AG04449 (cell line): Measurements from ENCODE around the gene TOMM70.
"Not testable (repeated sequence)": the region's sequence is repeated elsewhere in the genome, so short reads cannot be mapped to it uniquely, and the experiment has no call there.

Source experiments
- CTCF ChIA-PET: fragments of 350-600 bp; formaldehyde crosslinking; extraction: SDS; loops from one replicate; lab custom pipeline; 2021; ENCODE audit warnings: antibody characterized with exemption; lab: Yijun Ruan, JAX
- POLR2A ChIA-PET: fragments of 400-600, 350-600 bp; formaldehyde crosslinking; extraction: SDS; loops from one replicate; lab custom pipeline; 2020; ENCODE audit warnings: antibody characterized with exemption, inconsistent platforms; lab: Yijun Ruan, JAX
- DNase-seq: peaks from one replicate; pipeline ENCODE4 v3.0.0-alpha.2; 2010; ENCODE audit warnings: low read depth, low spot score
- H3K4me3 ChIP-seq: 2 replicates; pipeline ENCODE4 v1.5.1; 2011; ENCODE audit warnings: low read depth, mild to moderate bottlenecking, control low read depth, low read length
- TF ChIP-seq, protein P1 (sequence below): IDR thresholded peaks from one replicate; pipeline ENCODE4 v1.5.1; 2011; ENCODE audit warnings: mild to moderate bottlenecking, moderate library complexity, low read length, control low read depth, inconsistent platforms; ENCODE audit not compliant: insufficient read depth; ENCODE audit errors: missing control alignments

The TOMM70 gene

GRCh38 chr3:100331660-100332059, 69.2 kb downstream of the TOMM70 start:
- TF ChIP-seq, protein P1, sequence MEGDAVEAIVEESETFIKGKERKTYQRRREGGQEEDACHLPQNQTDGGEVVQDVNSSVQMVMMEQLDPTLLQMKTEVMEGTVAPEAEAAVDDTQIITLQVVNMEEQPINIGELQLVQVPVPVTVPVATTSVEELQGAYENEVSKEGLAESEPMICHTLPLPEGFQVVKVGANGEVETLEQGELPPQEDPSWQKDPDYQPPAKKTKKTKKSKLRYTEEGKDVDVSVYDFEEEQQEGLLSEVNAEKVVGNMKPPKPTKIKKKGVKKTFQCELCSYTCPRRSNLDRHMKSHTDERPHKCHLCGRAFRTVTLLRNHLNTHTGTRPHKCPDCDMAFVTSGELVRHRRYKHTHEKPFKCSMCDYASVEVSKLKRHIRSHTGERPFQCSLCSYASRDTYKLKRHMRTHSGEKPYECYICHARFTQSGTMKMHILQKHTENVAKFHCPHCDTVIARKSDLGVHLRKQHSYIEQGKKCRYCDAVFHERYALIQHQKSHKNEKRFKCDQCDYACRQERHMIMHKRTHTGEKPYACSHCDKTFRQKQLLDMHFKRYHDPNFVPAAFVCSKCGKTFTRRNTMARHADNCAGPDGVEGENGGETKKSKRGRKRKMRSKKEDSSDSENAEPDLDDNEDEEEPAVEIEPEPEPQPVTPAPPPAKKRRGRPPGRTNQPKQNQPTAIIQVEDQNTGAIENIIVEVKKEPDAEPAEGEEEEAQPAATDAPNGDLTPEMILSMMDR, result no peak
- no peak overlapping the region for H3K4me3 ChIP-seq
- DNase-seq, result no peak
- POLR2A ChIA-PET, result no interaction called here
- CTCF ChIA-PET, result interaction anchor here (1.4 kb wide), 1 partner anchor 500 kb away, joined by 3 read pairs; no protein-coding TSS in a partner anchor

- ChIA-PET POLR2A (no interaction called here), CTCF (interaction anchor here (1.2 to 1.4 kb wide), 2 partner anchors 14 to 499 kb away, joined by 3 read pairs; no protein-coding TSS in a partner anchor)
- H3K4me3 ChIP-seq, result no peak overlapping the region
- DNase-seq, result no peak
- TF ChIP-seq, protein P1, result no peak
These were observed 70.2 kb downstream of the TOMM70 start for GRCh38 chr3:100330651-100331050.

GRCh38 chr3:100329800-100330489, 70.9 kb downstream of the TOMM70 start:
- DNase-seq, result no peak
- POLR2A ChIA-PET, result interaction anchor here (0.7 kb wide), 1 partner anchor 452 kb away, joined by 3 read pairs; no protein-coding TSS in a partner anchor
- TF ChIP-seq, protein P1, result no peak
- H3K4me3 ChIP-seq, result no peak overlapping the region
- CTCF ChIA-PET, result interaction anchor here (0.8 to 1.2 kb wide), 2 partner anchors 13 to 497 kb away, joined by 3 read pairs; no protein-coding TSS in a partner anchor

- CTCF ChIA-PET, H3K4me3 ChIP-seq, POLR2A ChIA-PET, DNase-seq: not testable (repeated sequence)
These were observed 73.5 kb downstream of the TOMM70 start for GRCh38 chr3:100327377-100327776.

GRCh38 chr3:100325827-100326226, 75.1 kb downstream of the TOMM70 start:
- POLR2A ChIA-PET, result no interaction called here
- CTCF ChIA-PET, result no interaction called here
- H3K4me3 ChIP-seq, result no peak overlapping the region
- TF ChIP-seq, protein P1, result no peak
- DNase-seq, result no peak

GRCh38 chr3:100324044-100324443, 76.8 kb downstream of the TOMM70 start:
- DNase-seq, result no peak
- ChIA-PET POLR2A (no interaction called here), CTCF (interaction anchor here (1.0 kb wide), 1 partner anchor 8 kb away, joined by 4 read pairs; no protein-coding TSS in a partner anchor)
- no peak overlapping the region for H3K4me3 ChIP-seq
- TF ChIP-seq, protein P1, result no peak
